ENCODE data around the gene ZNF737.
"Not testable (repeated sequence)": the region's sequence is repeated elsewhere in the genome, so short reads cannot be mapped to it uniquely, and the experiment has no call there.

ZNF737 gene

DNA sequence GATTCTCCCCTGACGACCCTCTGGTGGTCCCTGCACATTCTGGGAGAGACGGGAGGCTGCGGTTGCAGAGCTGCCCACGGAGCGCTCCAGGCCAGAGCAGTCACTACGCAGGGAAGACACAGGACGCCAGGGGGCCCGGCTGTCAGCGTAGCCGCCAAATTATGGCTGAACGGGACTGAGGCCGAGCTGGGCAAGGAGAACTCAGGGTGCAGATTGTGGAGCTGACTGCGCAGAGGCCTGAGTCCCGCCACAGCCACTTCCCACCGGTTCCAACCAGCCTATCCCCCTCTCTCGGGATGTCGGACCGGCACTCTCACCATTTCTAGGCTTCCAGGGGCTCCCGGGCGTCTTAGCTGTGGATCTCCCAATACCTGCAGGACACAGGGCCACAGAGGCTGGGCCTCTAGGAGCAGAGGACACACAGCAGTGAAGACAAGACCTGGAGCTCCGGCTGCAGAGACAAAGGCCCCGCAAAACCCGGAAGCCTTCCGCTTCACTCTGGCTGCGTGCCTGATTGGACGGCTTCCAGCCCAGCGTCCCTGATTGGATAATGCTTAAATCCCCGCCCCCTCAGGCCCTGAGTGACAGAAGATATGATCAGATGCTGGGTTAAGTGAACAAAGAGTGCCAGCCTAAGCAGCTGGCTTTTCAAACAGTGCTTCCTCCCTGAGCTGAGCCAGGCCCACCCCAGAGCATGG, at the start of gene ZNF737:
TSS of gene ZNF737 (minus strand) at position 461 of the 698 bp plus-strand sequence. CDS start at position 320, 141 bp downstream.
- DNase-seq: peak; percentile 93

- DNase-seq: not testable (repeated sequence)
These were observed 49.4 kb upstream of the ZNF737 start for GRCh38 chr19:20614971-20615370.

GRCh38 chr19:20612711-20613316, 47.2 kb upstream of the ZNF737 start:
- DNase-seq: no peak

- no peak for DNase-seq
These were observed 46.3 kb upstream of the ZNF737 start for GRCh38 chr19:20611866-20612265.

DNA sequence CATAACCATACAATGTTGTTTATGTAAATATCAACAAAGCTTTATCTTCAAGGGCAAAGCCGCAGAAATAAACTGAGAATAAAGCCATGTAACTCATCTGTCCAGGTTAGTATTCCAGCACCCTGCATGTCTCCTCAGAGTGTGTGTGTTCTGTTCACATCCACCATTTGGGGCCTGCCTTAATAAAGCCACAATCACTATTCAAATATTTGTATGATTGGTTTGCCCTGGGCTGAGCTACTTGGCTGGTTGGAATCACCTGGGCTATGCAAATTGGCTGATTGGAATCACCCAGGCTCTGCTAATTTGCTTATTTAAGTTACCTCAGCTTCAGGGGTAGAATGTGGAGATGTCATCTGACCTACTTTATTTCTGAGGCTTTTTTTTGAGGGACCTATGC, 42.4 kb upstream of the ZNF737 start:
- no peak for DNase-seq

DNA sequence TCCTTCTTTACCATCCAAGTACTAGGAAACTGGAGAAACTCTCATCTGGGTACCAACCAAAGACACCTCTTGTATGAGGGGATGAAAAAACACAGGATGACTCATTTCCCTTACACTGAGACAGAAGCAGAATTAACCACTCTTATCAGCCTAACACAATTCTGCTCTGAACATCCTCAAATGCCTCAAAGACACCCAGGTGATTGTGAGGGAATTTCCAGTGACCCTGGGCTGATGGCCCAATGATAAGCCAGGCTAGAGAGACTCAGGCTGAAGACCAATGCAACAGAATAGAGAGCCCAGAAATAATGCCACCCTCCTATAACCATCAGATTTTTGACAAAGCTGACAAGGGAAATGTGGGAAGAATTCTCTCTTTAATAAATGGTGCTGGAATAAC, 7.0 kb downstream of the ZNF737 start:
- DNase-seq: no peak

GRCh38 chr19:20558011-20558410, 7.6 kb downstream of the ZNF737 start:
- no peak for DNase-seq

GRCh38 chr19:20544667-20545333, 20.8 kb downstream of the ZNF737 start:
- not testable (repeated sequence) for DNase-seq

DNA sequence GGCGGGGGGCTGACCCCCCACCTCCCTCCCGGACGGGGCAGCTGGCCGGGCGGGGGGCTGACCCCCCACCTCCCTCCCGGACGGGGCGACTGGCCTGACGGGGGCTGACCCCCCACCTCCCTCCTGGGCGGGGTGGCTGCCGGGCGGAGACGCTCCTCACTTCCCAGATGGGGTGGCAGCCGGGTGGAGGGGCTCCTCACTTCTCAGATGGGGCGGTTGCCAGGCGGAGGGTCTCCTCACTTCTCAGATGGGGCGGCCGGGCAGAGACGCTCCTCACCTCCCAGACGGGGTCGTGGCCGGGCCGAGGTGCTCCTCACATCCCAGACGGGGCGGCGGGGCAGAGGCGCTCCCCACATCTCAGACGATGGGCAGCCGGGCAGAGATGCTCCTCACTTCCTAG, 35.3 kb downstream of the ZNF737 start:
- DNase-seq: not testable (repeated sequence)

DNA sequence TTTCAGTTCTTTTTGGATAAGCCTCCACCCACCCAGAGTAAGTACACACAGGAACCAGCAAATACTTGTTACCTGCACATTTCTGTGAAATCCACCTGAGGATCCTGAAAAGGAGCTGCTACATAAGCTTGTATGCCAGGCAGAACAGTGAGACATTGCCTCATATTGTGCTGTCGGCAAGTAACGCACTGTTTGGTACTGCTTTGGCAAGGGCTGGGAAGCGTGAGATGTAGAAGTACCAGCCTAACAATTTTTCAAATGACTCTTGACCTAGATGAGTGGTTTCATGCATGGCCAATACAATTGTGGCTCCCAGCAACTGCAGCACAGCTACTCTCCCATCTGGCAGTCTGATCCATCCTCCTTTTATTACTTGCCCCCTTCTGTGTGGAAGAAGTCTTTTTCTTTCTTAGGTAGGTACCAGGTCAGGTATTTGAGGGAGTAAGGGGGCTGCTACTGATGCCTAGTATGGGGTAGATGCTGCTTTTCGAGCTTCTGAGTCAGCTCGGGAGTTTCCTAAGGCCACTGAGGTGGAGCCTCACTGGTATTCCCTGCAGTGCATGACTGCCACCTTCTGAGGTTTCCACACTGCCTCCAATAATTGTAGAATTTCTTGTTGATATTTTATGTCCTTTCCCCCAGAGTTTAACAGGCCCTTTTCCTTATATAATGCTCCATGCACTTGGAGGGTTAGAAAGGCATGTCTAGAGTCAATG, 52.2 kb downstream of the ZNF737 start:
- no peak for DNase-seq

- peak; percentile 32 for DNase-seq
These were observed 62.1 kb downstream of the ZNF737 start for GRCh38 chr19:20503476-20503875.

All from T1000 (cell line).